CD4-positive, alpha-beta T cell (primary cell): ENCODE results near the gene ZNF628. TPM values are rescaled to one million over a fixed set of nuclear protein-coding genes. Genes with fewer than 3 reads are reported as not detected.
A peak's percentile ranks its signal among the peaks of the same experiment; 100 is the strongest.

Experiments
- ATAC-seq: fragments of 200-7000 bp; cut with Tn5 transposase; one replicate; pipeline ENCODE4 v1.10.0; 2022; ENCODE audit warnings: mild to moderate bottlenecking; ENCODE audit not compliant: poor library complexity
- CTCF ChIA-PET: fragments of 350-600 bp; sonication (Branson Sonifier 250); formaldehyde crosslinking; loops from one replicate; lab custom pipeline; 2021; ENCODE audit warnings: antibody characterized with exemption, inconsistent platforms; lab: Charles Lee
- POLR2A ChIA-PET: fragments of 350-600 bp; sonication (Branson Sonifier 250); formaldehyde crosslinking; loops from one replicate; lab custom pipeline; 2021; ENCODE audit warnings: antibody characterized with exemption, inconsistent platforms; lab: Charles Lee
- DNase-seq, 14 experiments: peaks; one replicate each; pipeline ENCODE4 v3.0.0-alpha.2; 2013 to 2020; ENCODE audit warnings: mixed read lengths in 2 of 14
- H3K27ac ChIP-seq, 2 donors: one replicate each; pipeline versions ENCODE4 v1.5.1 to v1.7.0; 2013; ENCODE audit warnings: low read length in 2 of 2, low read depth in 1 of 2, mild to moderate bottlenecking in 1 of 2
- H3K27me3 ChIP-seq, 2 experiments: 1 replicate in 1 of 2; 2 replicates in 1 of 2; pipeline versions ENCODE4 v1.6.1 to v1.7.0; 2013; ENCODE audit warnings: low read length in 2 of 2, control low read depth in 1 of 2, mild to moderate bottlenecking in 1 of 2, moderate library complexity in 1 of 2; ENCODE audit not compliant: insufficient read depth in 2 of 2, control insufficient read depth in 1 of 2
- H3K36me3 ChIP-seq: one replicate; pipeline ENCODE4 v1.6.1; 2013; ENCODE audit warnings: low read length, control low read depth; ENCODE audit not compliant: insufficient read depth
- H3K4me1 ChIP-seq: one replicate; pipeline ENCODE4 v1.6.1; 2013; ENCODE audit warnings: low read length, control low read depth; ENCODE audit not compliant: insufficient read depth
- H3K4me3 ChIP-seq: one replicate; pipeline ENCODE4 v1.5.1; 2013; ENCODE audit warnings: mild to moderate bottlenecking, low read length, moderate library complexity
- H3K9me3 ChIP-seq, 2 experiments: 1 replicate in 1 of 2; 2 replicates in 1 of 2; pipeline versions ENCODE4 v1.6.1 to v1.7.0; 2013; ENCODE audit warnings: low read length in 2 of 2, mild to moderate bottlenecking in 2 of 2, control low read depth in 1 of 2, moderate library complexity in 1 of 2; ENCODE audit not compliant: control insufficient read depth in 1 of 2, insufficient read depth in 1 of 2
- H3K27ac Mint-ChIP-seq: one replicate; pipeline ENCODE4 v1.8.0; 2020; ENCODE audit warnings: mixed read lengths
- H3K27me3 Mint-ChIP-seq: one replicate; pipeline ENCODE4 v1.8.0; 2021; ENCODE audit warnings: mixed read lengths
- H3K36me3 Mint-ChIP-seq: one replicate; pipeline ENCODE4 v1.8.0; 2021; ENCODE audit warnings: low read depth, mixed read lengths
- H3K4me1 Mint-ChIP-seq: one replicate; pipeline ENCODE4 v1.8.0; 2021; ENCODE audit warnings: low read depth, mixed read lengths
- H3K4me3 Mint-ChIP-seq: one replicate; pipeline ENCODE4 v1.8.0; 2020; ENCODE audit warnings: mild to moderate bottlenecking, mixed read lengths
- H3K9me3 Mint-ChIP-seq: one replicate; pipeline ENCODE4 v1.8.0; 2020; ENCODE audit warnings: mixed read lengths
- intact Hi-C, 2 experiments: fragments of 100-400 bp; cut with DNase I in 1 of 2; cut with micrococcal nuclease in 1 of 2; formaldehyde crosslinking; loops; one replicate each; pipeline versions ENCODE4 v1.15.1 to v1.9.0; 2023 to 2025; cut with DNase I, micrococcal nuclease
- polyA plus RNA-seq, 2 donors: library from polyadenylated mRNA; unstranded; fragments of 120-200 nt; gene quantifications; one replicate each; pipeline ENCODE4 v1.2.1, GENCODE V29; 2013
- total RNA-seq, 174 experiments: library from RNA in 2 of 174; stranded (reverse) in 2 of 174; gene quantifications; one replicate each; pipeline ENCODE4 v1.2.3 and lab custom pipeline; 2021 to 2026
- TF ChIP-seq, protein P1 (sequence below): fragments of 200-600 bp; IDR thresholded peaks from one replicate; pipeline ENCODE4 v1.8.0; 2022; ENCODE audit warnings: antibody characterized with exemption, mild to moderate bottlenecking

The ZNF628 gene
- total RNA-seq (10 to 100 TPM; 26.6 to 27.2 TPM), total RNA-seq (lab: John Stamatoyannopoulos, UW) (2.0 to 37.9 (median 6.8) reads per million in 172 experiments)
- polyA plus RNA-seq (2013, experiment 1 of 2), result 6.8 TPM
- 8.5 TPM for polyA plus RNA-seq (2013, experiment 2 of 2)

DNA sequence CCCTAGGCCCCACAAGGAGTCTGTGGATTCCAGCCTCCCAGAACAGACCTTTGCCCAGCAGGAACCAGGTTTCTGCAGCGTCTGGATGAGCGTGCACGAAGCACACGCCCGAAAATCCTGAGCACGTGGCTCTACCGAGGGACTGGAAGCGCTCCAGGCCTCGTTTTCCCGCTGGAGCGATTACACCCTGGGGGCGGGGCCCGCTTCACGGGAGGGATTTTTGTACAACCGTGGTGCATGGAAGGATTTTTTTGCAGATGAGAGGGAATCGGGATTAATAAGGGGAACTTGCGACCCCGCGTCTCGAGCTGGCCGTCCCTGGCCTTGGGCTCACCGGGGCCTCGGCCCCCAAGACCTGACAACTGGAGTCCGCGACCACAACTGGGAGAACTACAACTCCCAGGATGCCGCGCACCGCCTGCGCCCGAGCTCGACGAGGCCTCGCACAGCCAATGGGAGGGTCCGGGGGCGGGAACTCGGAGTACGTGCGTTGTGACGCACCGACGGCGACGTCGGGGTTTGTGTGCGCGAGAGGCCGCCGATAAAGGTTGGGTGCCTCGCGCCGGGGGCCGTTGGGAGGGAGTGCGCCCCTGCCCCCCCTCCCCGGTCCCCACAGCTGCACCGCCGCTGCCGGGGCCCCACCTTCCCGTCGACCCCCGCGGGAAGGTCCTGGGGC lies at the start of gene ZNF628:
Gene ZNF628, plus strand, starts transcription at position 518 of the 676 bp plus-strand sequence. CDS start 3,294 bp downstream, outside the sequence.
- ChIA-PET POLR2A (interaction anchor here (0.5 to 3.4 kb wide), 28 partner anchors 9 to 1499 kb away, joined by 3 to 35 read pairs (median 7); partner anchors contain the start of genes FIZ1, HSPBP1, ISOC2 and KMT5C), CTCF (interaction anchor here (0.9 to 2.3 kb wide), 8 partner anchors 8 to 359 kb away, joined by 3 to 27 read pairs (median 5); partner anchors contain the start of genes FIZ1, ISOC2, PPP1R12C and ZNF865)
- Histone ChIP-seq H3K27me3 (no peaks in the 10 kb centered on the region), H3K4me1 (peaks cover 26% of the 10 kb centered on the region), H3K4me3 (peak within 1 kb of the TSS; percentile 76), H3K36me3 (peaks cover 3% of the 10 kb centered on the region), H3K9me3 (no peaks in the 10 kb centered on the region), H3K27ac (peak within 1 kb of the TSS; percentile 72 to 77)
- Mint-ChIP-seq H3K36me3 (peaks cover 12% of the 10 kb centered on the region), H3K27me3 (no peaks in the 10 kb centered on the region), H3K4me3 (peak within 1 kb of the TSS; percentile 91), H3K27ac (peak within 1 kb of the TSS; percentile 93), H3K9me3 (no peaks in the 10 kb centered on the region), H3K4me1 (peaks cover 38% of the 10 kb centered on the region)
- TF ChIP-seq, protein P1, sequence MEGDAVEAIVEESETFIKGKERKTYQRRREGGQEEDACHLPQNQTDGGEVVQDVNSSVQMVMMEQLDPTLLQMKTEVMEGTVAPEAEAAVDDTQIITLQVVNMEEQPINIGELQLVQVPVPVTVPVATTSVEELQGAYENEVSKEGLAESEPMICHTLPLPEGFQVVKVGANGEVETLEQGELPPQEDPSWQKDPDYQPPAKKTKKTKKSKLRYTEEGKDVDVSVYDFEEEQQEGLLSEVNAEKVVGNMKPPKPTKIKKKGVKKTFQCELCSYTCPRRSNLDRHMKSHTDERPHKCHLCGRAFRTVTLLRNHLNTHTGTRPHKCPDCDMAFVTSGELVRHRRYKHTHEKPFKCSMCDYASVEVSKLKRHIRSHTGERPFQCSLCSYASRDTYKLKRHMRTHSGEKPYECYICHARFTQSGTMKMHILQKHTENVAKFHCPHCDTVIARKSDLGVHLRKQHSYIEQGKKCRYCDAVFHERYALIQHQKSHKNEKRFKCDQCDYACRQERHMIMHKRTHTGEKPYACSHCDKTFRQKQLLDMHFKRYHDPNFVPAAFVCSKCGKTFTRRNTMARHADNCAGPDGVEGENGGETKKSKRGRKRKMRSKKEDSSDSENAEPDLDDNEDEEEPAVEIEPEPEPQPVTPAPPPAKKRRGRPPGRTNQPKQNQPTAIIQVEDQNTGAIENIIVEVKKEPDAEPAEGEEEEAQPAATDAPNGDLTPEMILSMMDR, result no peak
- peak; percentile 94 to 99 (median 98) for DNase-seq
- intact Hi-C loops, result loop anchor here (2.0 to 10.0 kb wide), 3 partner anchors 67 to 1014 kb away; partner anchors contain the start of genes LENG9 (in 1 of the 2) and ZSCAN5A (in 1 of the 2)
- ATAC-seq, result peak; percentile 93

DNA sequence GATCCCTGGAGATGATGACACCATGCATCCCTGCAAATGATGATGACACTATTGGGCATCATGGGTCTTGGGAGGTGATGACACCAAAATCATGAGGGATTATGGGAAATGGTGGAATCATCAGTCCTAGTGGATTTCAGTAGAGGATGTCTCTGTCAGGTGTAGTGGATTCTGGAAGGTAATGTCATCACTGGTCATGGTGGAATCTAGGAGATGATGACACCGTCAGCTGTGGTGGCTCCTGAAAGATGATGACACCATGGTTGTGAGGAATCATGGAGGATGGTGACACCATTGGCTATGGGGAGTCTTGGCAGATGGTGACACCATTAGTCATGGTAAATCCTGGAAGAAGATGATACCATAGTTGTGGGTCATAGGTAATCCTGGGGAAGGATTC lies 45.2 kb upstream of the ZNF628 start:
- Histone ChIP-seq H3K4me3 (no peak overlapping the region), H3K27me3 (peaks cover 41 to 59% of the 10 kb centered on the region in 2 experiments), H3K4me1 (no peaks in the 10 kb centered on the region), H3K27ac (no peak overlapping the region), H3K36me3 (no peaks in the 10 kb centered on the region), H3K9me3 (peaks cover 0 to 18% of the 10 kb centered on the region in 2 experiments)
- TF ChIP-seq, protein P1, result no peak
- DNase-seq (no peak), ATAC-seq (no peak)
- no peaks in the 10 kb centered on the region for H3K36me3 Mint-ChIP-seq
- ChIA-PET POLR2A (no interaction called here), CTCF (no interaction called here)
- no peak overlapping the region for H3K4me3 Mint-ChIP-seq
- H3K4me1 Mint-ChIP-seq, result no peaks in the 10 kb centered on the region
- H3K27ac Mint-ChIP-seq, result no peak overlapping the region
- peaks cover 39% of the 10 kb centered on the region for H3K27me3 Mint-ChIP-seq
- intact Hi-C loops, result no loop called here
- H3K9me3 Mint-ChIP-seq, result no peaks in the 10 kb centered on the region

DNA sequence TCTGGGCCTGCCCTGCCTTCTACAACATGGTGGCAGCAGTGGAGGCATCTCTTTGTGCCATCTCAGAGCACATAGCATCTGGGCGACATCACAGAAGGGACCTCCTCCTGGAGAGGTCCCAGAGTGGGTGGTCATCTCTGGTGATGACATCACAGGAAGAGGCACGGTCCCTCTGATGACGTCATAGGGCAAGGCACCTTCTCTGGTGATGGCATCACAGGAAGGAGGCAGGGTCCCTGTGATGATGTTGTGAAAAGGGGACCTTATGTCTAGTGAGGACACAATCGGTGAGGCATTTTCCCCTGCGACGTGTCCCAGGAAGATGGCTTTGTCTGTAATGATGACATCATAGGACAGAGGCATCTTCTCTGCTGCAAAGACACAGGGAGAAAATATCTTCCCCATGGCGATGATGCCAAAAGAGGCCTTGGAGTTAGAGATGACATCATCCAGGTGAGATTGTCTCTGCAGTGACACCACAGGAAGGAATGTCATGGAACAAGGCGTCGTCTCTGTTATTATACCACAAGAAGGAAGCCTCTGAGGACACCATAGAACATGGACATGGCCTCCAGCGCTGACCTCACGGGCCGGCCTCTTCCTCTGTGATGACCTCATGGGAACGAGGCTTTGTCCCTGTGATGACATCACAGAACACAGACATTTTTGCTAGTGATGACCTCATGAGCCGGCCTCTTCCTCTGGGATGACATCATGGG lies 44.0 kb upstream of the ZNF628 start:
- Histone ChIP-seq H3K4me3 (no peak overlapping the region), H3K36me3 (no peaks in the 10 kb centered on the region), H3K27ac (no peak overlapping the region), H3K9me3 (peaks cover 0 to 20% of the 10 kb centered on the region in 2 experiments), H3K27me3 (peaks cover 47 to 68% of the 10 kb centered on the region in 2 experiments), H3K4me1 (no peaks in the 10 kb centered on the region)
- ChIA-PET CTCF (no interaction called here), POLR2A (no interaction called here)
- DNase-seq, result no peak
- Mint-ChIP-seq H3K27me3 (peaks cover 50% of the 10 kb centered on the region), H3K4me1 (no peaks in the 10 kb centered on the region), H3K36me3 (no peaks in the 10 kb centered on the region), H3K9me3 (no peaks in the 10 kb centered on the region), H3K4me3 (no peak overlapping the region), H3K27ac (no peak overlapping the region)
- TF ChIP-seq, protein P1, result no peak
- ATAC-seq, result no peak
- intact Hi-C loops, result no loop called here
